ENCODE measurements around the gene PPP1CA. TPM values are rescaled to one million over a fixed set of nuclear protein-coding genes. Genes with fewer than 3 reads are reported as not detected.
A peak's percentile ranks its signal among the peaks of the same experiment; 100 is the strongest.

The PPP1CA gene
- polyA plus RNA-seq, 3 donors: 209 to 551 (median 461) TPM

GRCh38 chr11:67366546-67366945, 35.1 kb downstream of the PPP1CA start:
- no peak for DNase-seq

DNA sequence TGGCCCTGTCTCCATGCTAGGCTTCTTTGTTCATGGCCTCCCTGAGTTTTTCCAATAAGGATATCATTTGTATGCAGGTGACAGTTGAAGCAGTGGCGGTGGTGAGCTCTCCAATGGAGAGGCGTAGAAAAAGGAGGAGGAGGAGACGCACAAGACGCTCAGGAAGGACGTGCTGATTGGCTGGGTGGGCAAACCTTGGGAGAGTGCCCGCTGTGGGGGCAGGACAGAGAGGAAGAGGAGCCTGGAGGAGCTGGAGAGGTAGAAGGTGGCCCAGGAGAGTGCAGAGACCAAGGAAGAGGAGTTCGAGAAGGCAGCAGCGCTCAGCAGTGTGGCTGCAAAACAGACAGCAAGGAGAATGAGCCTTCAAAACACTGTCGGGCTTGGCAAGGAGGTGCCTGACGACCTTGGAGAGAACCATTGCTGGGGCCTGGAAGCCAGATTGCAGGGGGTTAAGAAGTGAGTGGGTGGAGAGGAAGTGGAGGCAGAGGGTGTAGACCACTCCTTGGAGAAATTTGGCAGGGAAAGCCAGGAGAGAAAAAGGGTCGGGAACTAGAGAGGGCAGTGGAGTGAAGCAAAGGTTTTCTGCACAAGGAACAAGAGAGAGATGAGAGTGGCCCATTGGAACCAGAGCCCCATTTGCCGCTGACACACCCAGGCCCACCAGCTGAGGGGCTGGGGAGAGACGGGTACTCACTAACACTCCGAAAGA, 35.8 kb downstream of the PPP1CA start:
- peaks cover 26% of the 10 kb centered on the region for H3K79me2 ChIP-seq (ENCODE audit: insufficient read depth, low read length)
- peaks cover 10% of the 10 kb centered on the region for H4K20me1 ChIP-seq (ENCODE audit: insufficient read depth, low read length)
- no peak overlapping the region for H3K9ac ChIP-seq (ENCODE audit: insufficient read depth, low read length, poor library complexity, severe bottlenecking)

More at GRCh38 chr11:67366546-67366945, 35.1 kb downstream of the PPP1CA start:
- Mint-ChIP-seq H3K36me3 (peaks cover 47 to 52% of the 10 kb centered on the region in 2 donors), H3K27ac (peak overlapping the region in 1 of 7 donors; percentile 52), H3K9me3 (peaks cover 0 to 2% (median 0%) of the 10 kb centered on the region in 7 donors), H3K4me1 (peaks cover 66% of the 10 kb centered on the region), H3K27me3 (ENCODE audit: low read depth in 3 of 3) (peaks cover 6 to 30% (median 18%) of the 10 kb centered on the region in 3 donors), H3K4me3 (no peak overlapping the region)
- WGBS (ENCODE audit: insufficient coverage): 75% methylated on average over 2 of the region's 8 CpGs
- Histone ChIP-seq H2AFZ (ENCODE audit: insufficient read depth, low read depth, low read length, poor library complexity, severe bottlenecking) (no peak overlapping the region), H3K4me1 (ENCODE audit: control insufficient read depth in 1 of 2, insufficient read depth in 2 of 2, low read length in 2 of 2) (peaks cover 30 to 48% of the 10 kb centered on the region in 2 donors), H4K20me1 (ENCODE audit: insufficient read depth, low read length) (peaks cover 10% of the 10 kb centered on the region), H3K9me3 (replicated peaks in 1 of 2; ENCODE audit: control insufficient read depth in 1 of 2, insufficient read depth in 1 of 2, low read length in 2 of 2) (no peaks in the 10 kb centered on the region), H3K27me3 (ENCODE audit: control insufficient read depth in 2 of 2, insufficient read depth in 2 of 2, low read length in 2 of 2) (no peaks in the 10 kb centered on the region), H3K79me2 (ENCODE audit: insufficient read depth, low read length) (peaks cover 26% of the 10 kb centered on the region), H3K27ac (ENCODE audit: low read depth in 1 of 2, low read length in 2 of 2) (no peak overlapping the region), H3K36me3 (replicated peaks in 1 of 2; ENCODE audit: control insufficient read depth in 1 of 2, insufficient read depth in 2 of 2, low read length in 2 of 2) (peaks cover 3 to 17% of the 10 kb centered on the region in 2 donors), H3K4me2 (replicated peaks; ENCODE audit: extremely low read depth, low read length, poor library complexity, severe bottlenecking) (no peak overlapping the region), H3K9ac (ENCODE audit: insufficient read depth, low read length, poor library complexity, severe bottlenecking) (no peak overlapping the region), H3K4me3 (replicated peaks in 1 of 3; ENCODE audit: low read depth in 2 of 3, low read length in 3 of 3) (no peak overlapping the region)
- intact Hi-C loops (cut with micrococcal nuclease): no loop called here
- TF ChIP-seq CTCF (IDR thresholded peaks at IDR 0.05): no peak

More for the DNA sequence above, 35.8 kb downstream of the PPP1CA start:
- Mint-ChIP-seq H3K27ac (peak overlapping the region in 1 of 7 donors; percentile 72), H3K4me3 (no peak overlapping the region), H3K27me3 (ENCODE audit: low read depth in 3 of 3) (peaks cover 6 to 30% (median 18%) of the 10 kb centered on the region in 3 donors), H3K9me3 (peaks cover 0 to 2% (median 0%) of the 10 kb centered on the region in 7 donors), H3K4me1 (peaks cover 59% of the 10 kb centered on the region), H3K36me3 (peaks cover 47 to 52% of the 10 kb centered on the region in 2 donors)
- TF ChIP-seq CTCF (IDR thresholded peaks at IDR 0.05): no peak
- peaks cover 24 to 41% of the 10 kb centered on the region in 2 donors for H3K4me1 ChIP-seq (ENCODE audit: control insufficient read depth in 1 of 2, insufficient read depth in 2 of 2, low read length in 2 of 2)
- no peak overlapping the region for H3K4me2 ChIP-seq (replicated peaks; ENCODE audit: extremely low read depth, low read length, poor library complexity, severe bottlenecking)
- no peak overlapping the region for H3K27ac ChIP-seq (ENCODE audit: low read depth in 1 of 2, low read length in 2 of 2)
- DNase-seq: no peak
- H3K9me3 ChIP-seq (replicated peaks in 1 of 2; ENCODE audit: control insufficient read depth in 1 of 2, insufficient read depth in 1 of 2, low read length in 2 of 2): no peaks in the 10 kb centered on the region
- WGBS (ENCODE audit: insufficient coverage): 78% methylated on average over 13 of the region's 14 CpGs
- no peaks in the 10 kb centered on the region for H3K27me3 ChIP-seq (ENCODE audit: control insufficient read depth in 2 of 2, insufficient read depth in 2 of 2, low read length in 2 of 2)
- no peak overlapping the region for H2AFZ ChIP-seq (ENCODE audit: insufficient read depth, low read depth, low read length, poor library complexity, severe bottlenecking)
- H3K4me3 ChIP-seq (replicated peaks in 1 of 3; ENCODE audit: low read depth in 2 of 3, low read length in 3 of 3): no peak overlapping the region
- intact Hi-C loops (cut with micrococcal nuclease): no loop called here
- H3K36me3 ChIP-seq (replicated peaks in 1 of 2; ENCODE audit: control insufficient read depth in 1 of 2, insufficient read depth in 2 of 2, low read length in 2 of 2): peaks cover 3 to 17% of the 10 kb centered on the region in 2 donors

Data from CD14-positive monocyte (primary cell).